Stimulated activated CD4-positive, alpha-beta T cell treated with anti-CD3 and anti-CD28 coated beads, Interleukin-4, amount 100 ng/mL, for 4 hours (primary cell): Measurements from ENCODE around the gene RPL29.
"Not testable (repeated sequence)": the region's sequence is repeated elsewhere in the genome, so short reads cannot be mapped to it uniquely, and the experiment has no call there.

Experiments
- DNase-seq, 2 experiments: peaks; one replicate each; pipeline ENCODE4 v3.0.0-alpha.2; 2020

The RPL29 gene

GRCh38 chr3:52004906-52005395 is 9.3 kb upstream of the RPL29 start:
- no peak for DNase-seq

DNA sequence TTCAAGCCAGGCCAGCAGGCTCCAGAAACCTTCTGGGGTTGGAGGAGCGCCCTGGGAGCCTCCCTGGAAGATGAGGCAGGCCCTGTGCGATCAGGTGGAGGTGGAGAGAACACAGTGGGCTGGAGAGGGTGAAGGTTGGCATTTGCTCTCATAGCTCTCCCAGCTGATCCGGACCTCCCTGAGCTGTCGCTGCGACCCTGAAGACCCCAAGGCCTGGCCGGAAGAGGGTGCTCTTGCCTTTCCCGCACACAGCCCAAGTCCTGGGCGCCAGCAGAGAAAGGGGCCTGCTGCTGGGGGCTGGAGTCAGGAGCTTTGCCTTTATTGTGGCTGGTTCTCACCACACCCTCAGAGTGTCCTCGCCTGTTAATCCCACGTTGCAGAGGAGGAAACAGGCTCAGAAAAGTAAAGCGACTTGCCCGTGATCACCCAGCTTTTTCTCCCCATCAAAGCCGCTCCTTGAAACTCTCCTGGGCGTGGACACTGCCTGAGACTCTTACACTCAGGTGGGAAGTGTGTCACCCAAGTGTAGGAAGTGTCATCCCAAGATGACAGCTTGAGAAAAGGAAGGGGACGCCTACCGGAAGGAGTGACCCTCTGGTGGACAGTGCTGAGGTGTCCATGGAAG is 8.6 kb upstream of the RPL29 start:
- no peak for DNase-seq

DNA sequence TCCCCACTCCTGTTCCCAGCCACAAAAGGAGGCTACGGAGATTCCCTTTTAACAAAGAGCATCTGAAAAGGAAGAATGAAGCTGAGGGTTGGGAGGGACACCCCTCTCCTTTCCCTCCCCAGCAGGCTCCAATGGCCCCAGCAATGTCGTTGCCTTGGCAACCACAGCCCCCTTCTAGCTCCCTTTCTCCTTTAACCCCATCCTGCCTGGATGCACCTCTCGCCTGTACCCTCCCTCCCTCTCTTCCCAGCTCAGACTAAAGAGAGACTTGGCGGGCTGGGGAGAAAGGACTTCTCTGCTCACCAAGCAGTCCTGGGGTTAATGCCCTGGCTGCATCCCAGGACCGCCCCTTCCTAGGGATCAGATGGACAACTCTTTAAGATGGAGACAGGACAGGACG is 7.1 kb upstream of the RPL29 start:
- DNase-seq: no peak

GRCh38 chr3:52001443-52001974 is 5.8 kb upstream of the RPL29 start:
- peak; percentile 76 to 80 for DNase-seq

DNA sequence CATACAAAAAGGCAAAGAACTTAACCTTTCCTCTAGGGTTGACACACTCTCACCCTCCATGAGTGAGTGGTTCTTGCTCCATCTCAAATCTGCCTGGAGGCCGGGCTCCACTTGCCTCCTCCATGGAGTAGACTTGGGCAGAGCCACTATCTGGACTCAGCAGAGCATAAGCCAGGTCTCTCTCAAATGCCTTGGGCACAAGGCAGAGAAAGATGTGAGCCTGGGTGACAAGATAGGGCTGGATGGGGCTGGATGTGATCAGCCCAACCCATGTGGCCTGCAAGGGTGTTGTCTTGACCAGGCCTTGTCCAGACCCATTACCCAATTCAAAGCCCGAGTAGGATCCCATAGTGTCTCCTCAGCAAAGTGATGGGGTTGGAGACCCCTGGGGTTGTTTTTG is 4.2 kb upstream of the RPL29 start:
- DNase-seq: no peak

- DNase-seq: no peak
Observed at GRCh38 chr3:51998774-51999173, 3.1 kb upstream of the RPL29 start.

DNA sequence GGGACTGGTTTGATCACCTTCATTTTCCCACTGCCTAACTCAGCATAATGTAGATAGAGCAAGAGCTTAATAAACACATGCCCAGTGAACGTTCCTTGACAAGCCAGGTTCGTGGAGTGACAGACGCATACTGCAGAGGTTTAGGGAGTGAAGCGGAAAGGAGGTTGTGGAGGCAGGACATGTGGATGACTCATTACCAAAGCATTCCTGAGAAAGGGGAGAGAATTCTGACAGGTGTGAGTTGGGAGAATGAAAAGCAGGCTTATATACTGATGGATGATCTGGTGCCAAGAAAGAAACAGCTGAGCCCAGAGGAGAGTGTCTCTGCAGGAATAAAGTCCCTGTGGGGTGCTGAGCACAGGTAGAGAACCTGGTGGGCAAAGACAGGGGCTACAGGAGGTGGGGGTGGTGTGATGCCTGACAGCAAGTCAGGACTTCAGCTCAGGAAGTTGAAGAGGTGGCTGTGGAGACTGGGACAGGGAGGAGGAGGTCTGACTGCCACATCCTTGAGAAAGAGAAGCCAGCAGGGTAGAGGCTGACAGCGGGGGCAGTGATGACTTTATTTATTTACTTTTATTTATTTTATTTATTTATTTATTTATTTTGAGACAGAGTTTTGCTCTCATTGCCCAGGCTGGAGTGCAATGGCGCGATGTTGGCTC is 2.4 kb upstream of the RPL29 start:
- no peak for DNase-seq

DNA sequence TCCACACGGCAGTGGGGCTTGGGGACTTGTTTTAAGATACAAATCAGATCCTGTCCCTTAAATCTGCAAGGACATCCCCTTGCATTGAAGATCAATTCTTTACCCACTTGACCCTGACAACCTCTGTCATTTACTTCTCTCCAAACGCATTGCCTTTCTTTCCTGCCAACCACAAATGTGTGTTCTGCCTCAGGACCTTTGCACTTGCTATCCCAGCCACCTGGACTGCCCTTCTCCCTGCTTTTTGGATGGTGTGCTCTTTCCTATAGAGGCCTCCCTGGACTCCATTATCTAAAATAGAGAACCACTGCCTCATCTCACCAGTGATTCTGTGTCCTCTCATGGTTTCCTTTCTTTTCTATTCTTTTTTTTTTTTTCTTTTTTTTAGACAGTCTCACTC is 1.5 kb upstream of the RPL29 start:
- no peak for DNase-seq

DNA sequence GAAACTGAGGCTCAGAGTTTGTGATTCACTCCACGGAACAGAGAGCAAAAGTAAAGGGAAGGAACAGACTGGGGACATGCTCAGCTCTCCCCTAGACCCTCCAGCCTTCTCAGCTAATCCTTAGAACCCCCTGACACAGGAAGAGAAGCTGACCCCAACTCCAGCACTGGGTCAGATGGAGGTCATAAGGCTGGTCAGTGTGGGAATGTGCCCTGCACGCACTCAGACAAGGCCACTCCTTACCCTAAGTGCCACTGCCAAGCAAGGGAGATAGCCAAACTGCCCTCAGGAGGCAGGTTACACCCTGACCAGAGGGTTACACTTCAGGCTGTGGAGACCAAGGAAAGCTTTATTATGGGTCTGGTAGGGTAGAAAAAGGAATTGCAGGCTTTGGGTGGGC is 1.2 kb downstream of the RPL29 start:
- DNase-seq: no peak

- not testable (repeated sequence) for DNase-seq
Observed at GRCh38 chr3:51993657-51994056, 2.0 kb downstream of the RPL29 start.

DNA sequence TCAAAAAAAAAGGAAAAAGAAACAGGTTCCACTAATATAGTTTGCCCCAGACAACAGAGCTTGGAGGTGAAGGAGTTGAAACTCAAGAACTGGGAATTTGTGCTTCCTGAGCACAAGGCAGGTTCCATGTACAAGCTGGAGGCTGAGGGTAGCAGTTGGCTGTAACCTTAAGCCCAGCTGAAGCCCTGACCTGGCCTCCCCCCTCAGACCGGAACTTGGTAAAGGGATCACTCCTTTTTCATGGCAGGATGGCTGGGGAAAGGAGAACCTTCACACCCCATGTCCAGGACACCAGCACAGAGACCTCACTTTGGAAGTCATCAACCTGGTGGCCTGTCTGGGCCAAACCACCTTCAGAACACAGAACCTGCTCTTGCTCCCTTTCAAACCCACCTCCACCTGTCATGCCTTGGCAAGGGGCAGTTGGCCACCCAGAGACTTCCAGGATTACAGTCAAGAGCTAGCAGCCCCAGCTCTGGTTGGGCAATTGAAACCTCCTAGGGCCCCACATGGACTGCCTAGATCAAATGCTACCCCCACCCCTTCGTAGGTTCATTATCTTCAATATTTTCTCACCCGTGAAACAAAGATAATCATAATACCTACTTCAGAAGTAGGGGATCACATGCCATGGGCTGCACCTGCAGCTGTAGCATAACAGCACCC is 3.5 kb downstream of the RPL29 start:
- no peak for DNase-seq

GRCh38 chr3:51990501-51990971 is 5.2 kb downstream of the RPL29 start:
- DNase-seq: not testable (repeated sequence)

GRCh38 chr3:51988286-51989146 is 7.2 kb downstream of the RPL29 start:
- no peak for DNase-seq

DNA sequence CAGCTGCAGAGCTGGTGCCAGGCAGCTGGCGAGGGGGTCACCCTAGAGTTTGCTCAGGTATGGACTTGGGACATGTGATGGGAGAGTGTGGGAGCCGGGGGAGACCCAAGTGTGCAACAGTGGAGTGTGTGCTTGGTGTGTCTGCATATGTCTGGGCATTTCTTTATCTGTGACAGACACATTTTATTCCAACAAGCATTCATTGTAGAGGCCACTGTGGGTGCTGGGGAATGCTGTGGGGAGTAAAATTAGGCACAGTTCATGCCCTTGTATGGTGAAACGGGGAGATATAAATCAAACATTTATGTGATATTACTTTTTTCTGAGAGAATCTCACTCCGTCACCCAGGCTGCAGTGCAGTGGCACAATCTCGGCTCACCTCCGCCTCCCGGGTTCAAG is 8.1 kb downstream of the RPL29 start:
- no peak for DNase-seq

DNA sequence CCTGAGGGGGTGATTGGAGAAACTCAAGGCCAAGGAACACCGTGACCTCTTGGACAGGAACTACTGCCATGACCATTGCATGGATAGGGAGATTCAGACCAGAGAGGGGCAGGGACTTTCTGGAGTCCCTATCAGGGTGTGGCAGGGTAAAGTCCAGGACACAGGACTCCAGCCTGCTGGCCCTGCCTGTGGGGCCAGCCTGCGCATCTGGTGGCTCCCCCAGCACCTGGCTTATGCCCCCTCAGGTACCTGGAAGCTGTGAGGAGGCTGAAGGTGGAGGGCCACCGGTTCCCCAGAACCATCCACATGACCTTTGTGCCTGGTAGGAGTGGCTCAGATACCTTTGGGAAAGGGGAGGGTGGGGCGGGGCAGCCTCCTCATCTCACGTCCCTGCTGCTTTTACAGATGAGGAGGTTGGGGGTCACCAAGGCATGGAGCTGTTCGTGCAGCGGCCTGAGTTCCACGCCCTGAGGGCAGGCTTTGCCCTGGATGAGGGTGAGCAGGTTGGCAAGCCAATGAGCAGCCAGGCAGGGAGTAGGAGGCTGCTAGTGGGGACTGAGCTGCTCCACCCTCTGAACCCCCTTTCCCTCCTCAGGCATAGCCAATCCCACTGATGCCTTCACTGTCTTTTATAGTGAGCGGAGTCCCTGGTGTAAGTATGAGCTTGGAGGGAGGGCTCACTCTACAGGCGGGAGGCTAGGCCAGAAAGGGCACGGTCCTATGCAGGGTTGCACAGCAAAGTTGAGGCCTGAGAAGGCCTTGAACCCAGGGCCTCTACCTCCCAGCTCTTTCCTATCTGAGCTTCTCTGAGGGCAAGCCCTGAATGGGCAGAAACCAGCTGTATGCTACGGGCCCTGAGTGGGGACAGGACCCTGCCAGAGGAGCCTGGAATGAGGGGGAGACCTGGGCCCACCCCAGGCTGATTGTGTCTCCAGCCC is 9.4 kb downstream of the RPL29 start:
- no peak for DNase-seq

GRCh38 chr3:51985063-51985462 is 10.6 kb downstream of the RPL29 start:
- no peak for DNase-seq

GRCh38 chr3:51984269-51984647 is 11.4 kb downstream of the RPL29 start:
- DNase-seq: no peak

GRCh38 chr3:51983578-51984268 is 12.0 kb downstream of the RPL29 start:
- DNase-seq: no peak

- peak; percentile 73 to 75 for DNase-seq
Observed at GRCh38 chr3:51982838-51983577, 12.7 kb downstream of the RPL29 start, which contains the start of gene ACY1. Gene ACY1, plus strand, starts transcription at chr3:51983535. Its CDS starts 530 bp downstream, at chr3:51984065.

GRCh38 chr3:51982352-51982837 is 13.3 kb downstream of the RPL29 start:
- DNase-seq: no peak
